ENCODE measurements around the gene SLAIN1. TPM values are rescaled to one million over a fixed set of nuclear protein-coding genes. Genes with fewer than 3 reads are reported as not detected.
A peak's percentile ranks its signal among the peaks of the same experiment; 100 is the strongest.

SLAIN1 gene
- total and polyA plus RNA-seq, 2 of the 4 experiments (the other 2 are of a cell fraction) = 0.29 to 0.36 TPM

- no peaks in the 10 kb centered on the region for H4K20me1 ChIP-seq (ENCODE audit: insufficient read depth, low read length)
- DNase-seq (no peak), ATAC-seq (ENCODE audit: low read depth) (no peak)
- H2BK15ac ChIP-seq (ENCODE audit: low read depth, low read length) = peak overlapping the region; percentile 21; the same call in 1 of the 3 replicates
- H4K5ac ChIP-seq (ENCODE audit: low read depth, low read length) = no peak overlapping the region
- H2BK5ac ChIP-seq (ENCODE audit: low read depth, low read length, poor library complexity, severe bottlenecking) = no peak overlapping the region
- no peak overlapping the region for H3K27ac ChIP-seq (ENCODE audit: insufficient read depth, low read length)
- no peaks in the 10 kb centered on the region for H3K9me1 ChIP-seq (ENCODE audit: insufficient read depth, low read length)
- WGBS, 2 experiments (ENCODE audit: extremely low coverage in 2 of 2, insufficient read length in 1 of 2) = no CpG with 5 or more reads among the region's 1 CpG
- no peak overlapping the region for H3K4me3 ChIP-seq (ENCODE audit: insufficient read depth, low read depth, low read length)
- H3K4me1 ChIP-seq (ENCODE audit: control insufficient read depth, insufficient read depth, low read length) = no peaks in the 10 kb centered on the region
- H2AK9ac ChIP-seq (replicated peaks; ENCODE audit: low read depth, low read length, poor library complexity) = no peak overlapping the region
- in situ Hi-C loops (cut with MboI; ENCODE audit: low sequenced_read_pairs) (no loop called here), dilution Hi-C loops (cut with HindIII; ENCODE audit: low sequenced_read_pairs, unreplicated experiment) (no loop called here), intact Hi-C loops (cut with micrococcal nuclease) (no loop called here)
- H3K56ac ChIP-seq (ENCODE audit: extremely low read depth, insufficient read depth, low read length) = no peak overlapping the region
- H3K23ac ChIP-seq (ENCODE audit: low read depth, low read length) = no peak overlapping the region
- no peak overlapping the region for H3K4me2 ChIP-seq (ENCODE audit: low read depth, low read length)
- no peak overlapping the region for H2AK5ac ChIP-seq (ENCODE audit: low read depth, low read length)
- no peaks in the 10 kb centered on the region for H3K79me1 ChIP-seq (ENCODE audit: low read depth in 1 of 2, low read length in 2 of 2)
- H4K91ac ChIP-seq (ENCODE audit: insufficient read depth, low read depth, low read length) = no peak overlapping the region
- H4K8ac ChIP-seq (ENCODE audit: low read depth in 2 of 2, low read length in 2 of 2) = no peak overlapping the region
- no peak overlapping the region for H2AFZ ChIP-seq (replicated peaks; ENCODE audit: low read length, poor library complexity)
- no peak overlapping the region for H3K9ac ChIP-seq (ENCODE audit: low read depth, low read length)
- H3K4ac ChIP-seq (ENCODE audit: low read depth, low read length) = no peak overlapping the region
- ChIA-PET POLR2A (ENCODE audit: unreplicated experiment) (no interaction called here), CTCF (interaction anchor here (1.0 to 1.6 kb wide), 2 partner anchors 22 to 315 kb away, joined by 4 to 5 read pairs; no protein-coding TSS in a partner anchor)
- no peak overlapping the region for H3K14ac ChIP-seq (replicated peaks; ENCODE audit: low read depth, low read length)
- H2BK20ac ChIP-seq (ENCODE audit: low read depth, low read length) = no peak overlapping the region
- H3K18ac ChIP-seq (ENCODE audit: low read depth, low read length) = no peak overlapping the region
- H3K27me3 ChIP-seq (ENCODE audit: control insufficient read depth, insufficient read depth, low read length) = peaks cover 2% of the 10 kb centered on the region
- H3K36me3 ChIP-seq (ENCODE audit: control insufficient read depth, insufficient read depth, low read length) = no peaks in the 10 kb centered on the region
- H2BK120ac ChIP-seq (ENCODE audit: low read depth, low read length) = no peak overlapping the region
- TF ChIP-seq RCOR1 (IDR thresholded peaks at IDR 0.05; ENCODE audit: insufficient replicate concordance, low read length) = no peak
- TF ChIP-seq FOS (IDR thresholded peaks at IDR 0.05; ENCODE audit: low read depth, low read length) = no peak
- no peak for TF ChIP-seq CTCF (conservative IDR thresholded peaks at IDR 0.05; ENCODE audit: low read depth, low read length)
- no peak for TF ChIP-seq POLR2A (IDR thresholded peaks at IDR 0.05; ENCODE audit: low read depth, low read length)
- TF ChIP-seq CHD1 (IDR thresholded peaks at IDR 0.05; ENCODE audit: low read depth, low read length) = no peak
- no peak for TF ChIP-seq MAFK (IDR thresholded peaks at IDR 0.05; ENCODE audit: low read depth, low read length)
- TF ChIP-seq CEBPB (IDR thresholded peaks at IDR 0.05; ENCODE audit: low read depth, low read length) = no peak
- no peaks in the 10 kb centered on the region for H3K9me3 ChIP-seq (ENCODE audit: control insufficient read depth, insufficient read depth, low read length)
- BruUV-seq (replicated peaks) = no TSS peak
These were observed 109.0 kb downstream of the SLAIN1 start for GRCh38 chr13:77806518-77806917.
